ENCODE data around the gene CTSE. TPM values are rescaled to one million over a fixed set of nuclear protein-coding genes. Genes with fewer than 3 reads are reported as not detected.

CTSE gene
- total and polyA plus RNA-seq, 2 of the 4 experiments (the other 2 are of a cell fraction), result not detected

DNA sequence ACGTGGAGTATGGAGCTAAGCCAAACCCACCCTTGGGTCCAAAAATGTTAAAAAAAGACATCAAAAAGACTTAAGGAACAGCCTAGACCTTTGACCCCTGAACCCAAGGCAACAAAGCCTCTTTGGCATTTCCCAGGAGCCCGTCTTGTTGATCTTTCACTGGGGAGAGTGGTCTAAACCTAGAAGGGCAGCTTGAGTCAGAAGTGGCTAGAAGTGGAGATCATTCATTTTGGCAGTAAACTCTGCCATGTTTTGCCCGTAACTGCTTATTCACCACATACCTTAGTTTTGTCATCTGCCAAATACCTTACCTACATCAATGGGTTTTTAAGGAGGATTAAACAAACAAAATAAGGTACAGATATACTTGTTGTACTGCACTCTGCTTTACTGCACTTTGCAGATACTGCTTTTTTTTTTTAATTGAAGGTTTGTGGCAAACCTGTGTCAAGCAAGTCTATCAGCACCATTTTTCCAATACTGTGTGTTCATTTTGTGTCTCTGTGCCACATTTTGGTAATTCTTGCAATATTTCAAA, 1.7 kb upstream of the CTSE start:
- Histone ChIP-seq H4K5ac (ENCODE audit: low read depth, low read length) (no peak overlapping the region), H3K4me1 (ENCODE audit: control insufficient read depth, insufficient read depth, low read length) (peaks cover 4% of the 10 kb centered on the region), H3K14ac (replicated peaks; ENCODE audit: low read depth, low read length) (no peak overlapping the region), H4K8ac (ENCODE audit: low read depth in 2 of 2, low read length in 2 of 2) (no peak overlapping the region), H2BK5ac (ENCODE audit: low read depth, low read length, poor library complexity, severe bottlenecking) (no peak overlapping the region), H2AK9ac (replicated peaks; ENCODE audit: low read depth, low read length, poor library complexity) (no peak overlapping the region), H3K36me3 (ENCODE audit: control insufficient read depth, insufficient read depth, low read length) (no peaks in the 10 kb centered on the region), H4K91ac (ENCODE audit: insufficient read depth, low read depth, low read length) (no peak overlapping the region), H3K4me2 (ENCODE audit: low read depth, low read length) (no peak overlapping the region), H3K4ac (ENCODE audit: low read depth, low read length) (no peak overlapping the region), H2BK15ac (ENCODE audit: low read depth, low read length) (no peak overlapping the region), H3K79me1 (ENCODE audit: low read depth in 1 of 2, low read length in 2 of 2) (no peaks in the 10 kb centered on the region), H3K27me3 (ENCODE audit: control insufficient read depth, insufficient read depth, low read length) (peaks cover 19% of the 10 kb centered on the region), H2BK120ac (ENCODE audit: low read depth, low read length) (no peak overlapping the region), H2BK20ac (ENCODE audit: low read depth, low read length) (no peak overlapping the region), H2AFZ (replicated peaks; ENCODE audit: low read length, poor library complexity) (no peak overlapping the region), H3K9me1 (ENCODE audit: insufficient read depth, low read length) (peaks cover 4% of the 10 kb centered on the region; the same call in 1 of the 2 replicates), H3K56ac (ENCODE audit: extremely low read depth, insufficient read depth, low read length) (no peak overlapping the region), H3K23ac (ENCODE audit: low read depth, low read length) (no peak overlapping the region), H3K4me3 (ENCODE audit: insufficient read depth, low read depth, low read length) (no peak overlapping the region), H3K18ac (ENCODE audit: low read depth, low read length) (no peak overlapping the region), H3K9ac (ENCODE audit: low read depth, low read length) (no peak overlapping the region), H3K9me3 (ENCODE audit: control insufficient read depth, insufficient read depth, low read length) (no peaks in the 10 kb centered on the region), H3K27ac (ENCODE audit: insufficient read depth, low read length) (no peak overlapping the region), H2AK5ac (ENCODE audit: low read depth, low read length) (no peak overlapping the region), H4K20me1 (ENCODE audit: insufficient read depth, low read length) (no peaks in the 10 kb centered on the region)
- DNase-seq (no peak), ATAC-seq (ENCODE audit: low read depth) (no peak)
- no CpG with 5 or more reads among the region's 3 CpGs for WGBS, 2 experiments (ENCODE audit: extremely low coverage in 2 of 2, insufficient read length in 1 of 2)
- no TSS peak for BruUV-seq (replicated peaks)
- CTCF ChIA-PET, result interaction anchor here (1.3 kb wide), 1 partner anchor 81 kb away, joined by 6 read pairs; no protein-coding TSS in a partner anchor
- dilution Hi-C loops (cut with HindIII; ENCODE audit: low sequenced_read_pairs, unreplicated experiment) (no loop called here), in situ Hi-C loops (cut with MboI; ENCODE audit: low sequenced_read_pairs) (no loop called here), intact Hi-C loops (cut with micrococcal nuclease) (no loop called here)
- TF ChIP-seq CEBPB (IDR thresholded peaks at IDR 0.05; ENCODE audit: low read depth, low read length) (no peak), RFX5 (IDR thresholded peaks at IDR 0.05; ENCODE audit: low read depth, low read length) (no peak), BHLHE40 (IDR thresholded peaks at IDR 0.05; ENCODE audit: low read depth, low read length) (no peak), POLR2A (IDR thresholded peaks at IDR 0.05; ENCODE audit: low read depth, low read length) (no peak), ELK1 (IDR thresholded peaks at IDR 0.05; ENCODE audit: borderline replicate concordance, low read depth, low read length) (no peak), FOS (IDR thresholded peaks at IDR 0.05; ENCODE audit: low read depth, low read length) (no peak), MAFK (IDR thresholded peaks at IDR 0.05; ENCODE audit: low read depth, low read length) (no peak), SMC3 (IDR thresholded peaks at IDR 0.05; ENCODE audit: low read depth, low read length) (no peak), MXI1 (IDR thresholded peaks at IDR 0.05; ENCODE audit: borderline replicate concordance, low read depth, low read length) (no peak), RCOR1 (IDR thresholded peaks at IDR 0.05; ENCODE audit: insufficient replicate concordance, low read length) (no peak), NFE2L2 (IDR thresholded peaks at IDR 0.05; ENCODE audit: low read depth, low read length) (no peak), CHD1 (IDR thresholded peaks at IDR 0.05; ENCODE audit: low read depth, low read length) (no peak), MAZ (IDR thresholded peaks at IDR 0.05; ENCODE audit: borderline replicate concordance, low read depth, low read length) (no peak)
- TF ChIP-seq, protein P1, sequence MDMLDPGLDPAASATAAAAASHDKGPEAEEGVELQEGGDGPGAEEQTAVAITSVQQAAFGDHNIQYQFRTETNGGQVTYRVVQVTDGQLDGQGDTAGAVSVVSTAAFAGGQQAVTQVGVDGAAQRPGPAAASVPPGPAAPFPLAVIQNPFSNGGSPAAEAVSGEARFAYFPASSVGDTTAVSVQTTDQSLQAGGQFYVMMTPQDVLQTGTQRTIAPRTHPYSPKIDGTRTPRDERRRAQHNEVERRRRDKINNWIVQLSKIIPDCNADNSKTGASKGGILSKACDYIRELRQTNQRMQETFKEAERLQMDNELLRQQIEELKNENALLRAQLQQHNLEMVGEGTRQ (IDR thresholded peaks at IDR 0.05; ENCODE audit: low read depth, low read length), result no peak
- POLR2A ChIA-PET (ENCODE audit: unreplicated experiment), result no interaction called here
